Hematopoietic multipotent progenitor cell treated with erythropoietin and hydrocortisone succinate and interleukin-3 and kit ligand, for 17 days (in vitro differentiated cells): Measurements from ENCODE around the gene DYNLT5.
"Not testable (repeated sequence)": the region's sequence is repeated elsewhere in the genome, so short reads cannot be mapped to it uniquely, and the experiment has no call there.

Source experiments
- DNase-seq: peaks from one replicate; pipeline ENCODE4 v3.0.0-alpha.2; 2015; ENCODE audit warnings: low spot score

The DYNLT5 gene

DNA sequence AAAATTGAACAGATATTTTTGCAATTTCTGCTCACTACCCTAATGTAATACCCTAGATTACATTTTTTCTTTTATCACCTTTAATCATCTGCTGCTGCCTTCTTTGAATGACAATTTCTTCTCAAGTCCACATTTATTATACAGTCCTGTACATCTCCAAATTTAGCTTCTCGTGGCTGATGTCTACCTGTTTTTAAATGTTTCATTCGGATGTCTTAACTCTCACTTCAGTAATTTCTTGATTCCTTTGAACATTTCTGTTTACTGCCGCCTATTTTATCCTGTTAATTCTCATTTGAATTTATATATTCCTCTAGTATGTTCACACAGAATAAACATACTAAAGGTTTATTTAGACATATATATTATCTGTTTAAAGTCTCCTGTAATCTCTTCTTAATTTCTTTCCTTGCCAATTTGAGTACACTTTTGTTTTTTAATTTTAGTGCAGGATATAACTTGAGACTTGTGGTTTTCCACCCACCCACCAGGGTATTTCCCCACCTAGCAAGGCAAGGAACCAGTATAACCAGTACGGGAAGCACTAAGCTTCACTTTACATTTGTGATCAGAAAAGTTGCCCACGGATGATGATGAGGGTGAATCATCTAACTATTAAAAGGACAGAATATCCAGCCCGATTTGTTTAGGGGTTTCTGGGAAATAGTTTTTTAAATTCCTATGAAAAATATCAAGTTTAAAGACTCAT lies 36.1 kb downstream of the DYNLT5 start:
- no peak for DNase-seq

DNA sequence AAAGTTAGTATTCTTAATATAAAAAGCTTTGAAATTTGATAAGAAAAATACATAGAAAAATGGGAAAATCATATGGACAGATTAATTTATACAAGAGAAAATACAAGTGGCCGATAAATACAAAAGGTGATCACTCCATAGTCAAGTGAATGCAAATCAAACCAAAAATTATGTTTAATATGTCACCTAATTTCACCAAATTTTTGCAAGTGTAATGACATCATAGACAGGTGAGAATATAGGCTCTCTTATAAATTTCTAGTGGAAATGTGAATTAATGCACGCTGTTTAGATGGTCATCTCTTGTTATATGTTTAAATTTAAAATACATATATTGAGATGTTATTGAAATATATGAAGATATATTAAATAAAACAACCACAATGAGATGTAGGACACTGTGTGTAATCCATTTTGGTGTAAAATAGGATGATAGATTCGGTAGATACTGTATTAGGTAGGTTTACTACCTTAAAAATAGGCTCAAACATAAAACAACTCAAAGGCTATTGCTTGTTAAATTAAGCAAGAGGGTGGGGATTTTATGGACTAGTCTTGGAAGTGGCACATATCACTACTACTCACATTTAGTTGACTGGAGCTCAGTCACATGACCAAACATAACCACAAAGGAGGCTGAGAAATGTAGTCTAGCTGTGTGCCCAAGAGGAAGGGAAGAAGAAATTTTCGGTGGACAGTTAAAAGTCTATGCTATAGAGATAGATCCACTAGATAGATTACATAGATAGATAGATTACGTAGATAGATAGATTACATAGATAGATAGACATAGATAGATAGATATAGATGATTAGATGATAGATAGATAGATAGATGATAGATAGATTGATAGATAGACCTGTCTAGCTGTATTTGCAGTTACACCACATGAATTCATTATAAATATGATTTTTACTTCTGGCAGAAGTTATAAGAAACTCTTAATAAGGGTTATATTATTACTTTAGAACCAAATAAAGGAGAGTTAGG lies 39.7 kb downstream of the DYNLT5 start:
- no peak for DNase-seq

DNA sequence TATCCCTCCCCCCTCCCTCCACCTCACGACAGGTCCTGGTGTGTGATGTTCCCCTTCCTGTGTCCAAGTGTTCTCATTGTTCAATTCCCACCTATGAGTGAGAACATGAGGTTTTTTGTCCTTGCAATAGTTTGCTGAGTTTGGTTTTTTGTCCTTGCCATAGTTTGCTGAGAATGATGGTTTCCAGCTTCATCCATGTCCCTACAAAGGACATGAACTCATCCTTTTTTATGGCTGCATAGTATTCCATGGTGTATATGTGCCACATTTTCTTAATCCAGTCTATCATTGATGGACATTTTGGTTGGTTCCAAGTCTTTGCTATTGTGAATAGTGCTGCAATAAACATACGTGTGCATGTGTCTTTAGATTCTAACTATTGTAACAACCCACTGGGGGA lies 43.6 kb downstream of the DYNLT5 start:
- DNase-seq: not testable (repeated sequence)

DNA sequence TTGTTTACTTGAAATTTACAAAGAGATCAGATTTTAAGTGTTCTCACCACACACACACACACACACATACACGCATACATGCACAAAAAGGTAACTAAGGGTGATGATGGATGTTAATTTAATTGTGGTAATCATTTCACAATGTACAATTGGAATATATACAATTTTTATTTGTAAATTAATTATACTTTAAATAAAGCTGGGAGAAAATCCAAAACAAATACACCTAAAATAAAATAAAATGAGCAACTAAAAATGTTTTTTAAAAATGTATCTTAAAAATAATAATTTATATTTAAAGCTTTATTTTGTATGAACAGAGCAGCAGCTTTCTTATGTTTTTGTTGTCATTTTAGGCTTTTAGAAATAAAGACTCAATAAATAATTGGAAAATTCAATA lies 57.0 kb downstream of the DYNLT5 start:
- DNase-seq: no peak

DNA sequence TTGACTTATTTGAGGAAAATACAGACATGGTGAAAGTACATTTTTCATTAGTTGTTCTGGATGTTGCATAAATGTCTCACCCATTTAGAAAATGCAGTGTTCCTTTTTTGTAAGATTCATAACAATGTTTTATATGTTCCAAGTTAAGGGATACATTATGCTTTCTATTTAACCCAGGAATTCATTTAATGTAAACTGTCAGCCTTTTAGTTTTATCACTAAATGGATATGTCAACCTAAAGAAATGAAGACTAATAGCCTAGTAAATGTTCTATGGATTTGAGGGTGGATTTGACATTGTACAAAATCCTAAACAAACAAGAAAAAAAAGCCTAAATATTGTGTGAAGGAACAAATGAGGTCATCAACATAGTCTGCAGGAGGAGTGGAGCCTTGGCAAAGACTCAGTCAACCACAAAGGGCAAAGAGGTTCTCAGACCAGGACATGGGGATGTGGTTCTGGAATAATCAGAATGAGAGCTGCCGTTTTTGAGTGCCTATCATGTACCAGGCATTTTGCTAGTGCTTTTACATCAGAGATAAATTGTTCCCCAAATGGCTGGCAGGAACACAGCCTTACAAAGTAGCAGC lies 57.6 kb downstream of the DYNLT5 start:
- DNase-seq: no peak

DNA sequence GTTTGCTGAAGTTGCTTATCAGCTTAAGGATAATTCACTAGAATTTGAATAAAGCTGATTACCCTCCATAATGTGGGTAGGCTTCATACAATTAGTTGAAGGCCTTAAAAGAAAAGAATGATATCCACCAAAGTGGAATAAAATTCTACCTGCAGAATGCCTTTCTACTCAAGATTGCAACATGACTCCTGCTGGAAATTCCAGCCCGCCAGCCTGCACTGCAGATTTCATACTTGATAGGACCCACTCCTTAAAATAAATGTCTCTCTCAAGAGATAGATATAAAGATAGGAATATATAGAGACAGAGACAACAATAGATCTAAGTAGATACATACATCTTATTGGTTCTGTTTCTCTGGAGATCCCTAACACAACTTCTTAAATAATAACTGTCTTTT lies 72.5 kb downstream of the DYNLT5 start:
- no peak for DNase-seq
